HG03066 (cell line): ENCODE data around the gene DLGAP4.
"Not testable (repeated sequence)": the region's sequence is repeated elsewhere in the genome, so short reads cannot be mapped to it uniquely, and the experiment has no call there.

Experiments used
- ATAC-seq: cut with Tn5 transposase; IDR thresholded peaks from one replicate; pipeline ENCODE4 v1.9.1; 2021; ENCODE audit warnings: low read depth; ENCODE audit not compliant: unreplicated experiment

Gene DLGAP4

DNA sequence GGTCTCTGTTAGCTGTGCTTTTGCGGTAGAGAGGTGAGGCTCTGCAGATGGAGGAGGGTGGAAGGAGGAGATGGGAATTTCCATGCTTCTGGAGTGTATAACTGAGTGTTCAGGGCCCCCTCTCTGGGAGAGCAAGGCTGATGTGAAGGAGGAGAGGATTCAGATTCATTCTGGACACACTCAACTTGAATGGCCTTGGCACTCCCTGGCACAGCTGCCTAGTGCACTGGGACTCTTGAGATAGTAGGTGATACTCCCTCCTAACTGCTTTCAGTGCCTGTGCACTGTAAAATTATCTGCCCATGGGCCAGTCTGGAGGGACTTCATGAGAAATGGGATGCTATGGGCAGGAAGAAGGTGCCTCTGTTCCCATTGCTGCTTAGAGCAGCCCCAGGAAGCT is 180.9 kb downstream of the DLGAP4 start:
- no peak for ATAC-seq

DNA sequence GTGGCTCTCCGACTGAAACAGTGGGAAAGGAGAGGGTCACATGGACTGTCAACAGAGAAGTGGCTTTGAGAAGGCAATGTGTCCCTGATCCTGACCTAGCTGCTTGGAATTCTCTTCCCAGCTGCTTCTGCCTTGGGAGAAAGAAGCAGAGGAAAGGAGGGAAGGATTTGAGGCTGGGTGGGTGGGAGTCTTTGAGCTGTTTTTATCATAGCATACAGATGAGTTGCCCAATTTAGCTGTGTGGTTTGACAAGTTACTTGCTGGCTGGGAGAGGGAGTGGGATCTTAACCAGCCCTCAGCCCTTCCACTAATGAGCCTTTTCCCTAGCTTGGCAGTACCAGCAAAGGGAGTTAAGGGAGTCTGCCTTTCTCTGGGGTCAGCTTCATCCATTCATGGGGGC is 184.1 kb downstream of the DLGAP4 start:
- ATAC-seq: no peak

DNA sequence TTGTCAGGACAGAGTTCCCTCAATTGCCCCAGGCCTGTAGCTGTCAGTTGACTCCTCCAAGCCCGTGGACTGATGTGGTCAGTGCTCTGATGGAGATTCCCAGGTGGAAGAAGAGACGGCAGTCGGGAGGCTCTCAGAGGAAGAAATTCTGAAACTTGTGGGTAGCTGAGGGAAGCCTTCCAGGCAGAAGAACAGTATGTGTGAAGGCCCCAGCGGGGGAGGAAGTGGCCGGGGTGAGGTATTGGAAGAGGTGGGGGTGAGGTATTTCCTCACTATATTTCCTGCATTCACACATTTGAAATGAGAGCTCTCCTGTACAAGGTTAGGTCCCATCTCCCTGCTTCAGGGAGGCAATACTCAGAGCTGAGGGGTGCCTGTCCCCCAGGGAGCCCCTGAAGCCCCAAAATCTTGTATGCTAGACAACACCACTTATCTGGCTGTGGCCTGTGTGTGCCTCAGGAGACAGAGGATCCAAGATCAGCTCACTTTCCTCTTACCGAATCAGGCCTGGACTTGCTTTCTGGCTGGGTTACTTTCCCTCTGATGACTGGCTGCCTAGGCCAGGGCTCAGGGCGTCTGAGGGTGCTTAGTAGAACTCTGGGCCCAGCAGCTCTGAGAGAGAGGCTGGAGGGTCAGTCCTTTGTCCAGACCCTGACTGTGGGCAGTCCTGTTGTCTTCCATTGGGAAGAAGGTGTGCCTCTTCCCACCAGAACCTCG is 185.9 kb downstream of the DLGAP4 start:
- no peak for ATAC-seq

DNA sequence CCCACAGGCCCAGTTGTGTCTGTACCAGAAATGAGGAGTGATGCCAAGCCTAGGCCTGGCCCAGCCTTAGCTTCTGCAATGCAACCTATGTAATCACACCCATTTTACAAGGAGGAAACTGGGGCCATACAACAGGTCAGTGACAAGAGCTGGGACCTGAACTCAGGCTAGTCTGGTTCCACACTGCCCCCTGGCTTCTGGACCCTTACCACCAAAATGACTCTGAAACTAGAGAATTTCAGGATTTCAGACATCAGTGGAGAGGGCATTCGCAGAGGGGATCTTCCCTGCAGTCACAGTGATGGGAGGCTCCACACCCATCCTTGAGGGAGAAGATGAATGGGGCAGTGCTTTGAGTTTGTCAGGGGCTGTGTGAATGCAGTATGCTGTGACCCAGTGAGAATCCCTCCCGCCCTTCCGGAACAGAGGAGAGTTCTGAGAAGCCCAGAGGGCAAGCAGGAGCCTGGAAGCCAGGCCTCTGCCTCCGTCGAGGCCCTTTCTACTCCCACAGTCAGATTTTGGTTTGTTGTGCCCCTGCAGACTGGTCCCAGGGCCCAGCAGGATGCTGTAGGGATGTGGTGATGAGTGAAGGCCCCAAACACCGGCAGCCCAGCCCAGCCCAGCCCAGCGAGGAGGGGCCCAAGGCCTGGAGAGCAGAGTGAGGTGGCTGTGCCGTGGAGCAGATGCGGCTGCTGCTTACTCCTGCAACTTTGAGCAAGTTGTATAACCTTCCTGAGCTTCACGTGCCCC is 187.1 kb downstream of the DLGAP4 start:
- ATAC-seq: no peak

DNA sequence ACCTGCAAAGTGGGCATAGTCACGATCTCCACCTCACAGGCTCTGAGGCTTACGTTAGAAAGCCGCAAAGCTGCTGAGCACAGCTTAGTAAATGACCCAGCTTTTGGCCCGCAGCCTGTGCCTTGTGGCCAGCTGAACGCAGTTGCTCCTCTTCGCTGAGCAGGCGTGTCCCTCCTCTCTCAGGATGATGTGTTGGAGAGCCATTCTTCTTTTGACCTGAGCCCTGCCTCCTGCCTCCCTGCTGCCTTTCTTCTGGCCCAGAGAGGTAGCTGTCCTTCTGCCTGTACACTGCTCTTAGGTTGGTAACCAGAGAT is 187.6 kb downstream of the DLGAP4 start:
- no peak for ATAC-seq

DNA sequence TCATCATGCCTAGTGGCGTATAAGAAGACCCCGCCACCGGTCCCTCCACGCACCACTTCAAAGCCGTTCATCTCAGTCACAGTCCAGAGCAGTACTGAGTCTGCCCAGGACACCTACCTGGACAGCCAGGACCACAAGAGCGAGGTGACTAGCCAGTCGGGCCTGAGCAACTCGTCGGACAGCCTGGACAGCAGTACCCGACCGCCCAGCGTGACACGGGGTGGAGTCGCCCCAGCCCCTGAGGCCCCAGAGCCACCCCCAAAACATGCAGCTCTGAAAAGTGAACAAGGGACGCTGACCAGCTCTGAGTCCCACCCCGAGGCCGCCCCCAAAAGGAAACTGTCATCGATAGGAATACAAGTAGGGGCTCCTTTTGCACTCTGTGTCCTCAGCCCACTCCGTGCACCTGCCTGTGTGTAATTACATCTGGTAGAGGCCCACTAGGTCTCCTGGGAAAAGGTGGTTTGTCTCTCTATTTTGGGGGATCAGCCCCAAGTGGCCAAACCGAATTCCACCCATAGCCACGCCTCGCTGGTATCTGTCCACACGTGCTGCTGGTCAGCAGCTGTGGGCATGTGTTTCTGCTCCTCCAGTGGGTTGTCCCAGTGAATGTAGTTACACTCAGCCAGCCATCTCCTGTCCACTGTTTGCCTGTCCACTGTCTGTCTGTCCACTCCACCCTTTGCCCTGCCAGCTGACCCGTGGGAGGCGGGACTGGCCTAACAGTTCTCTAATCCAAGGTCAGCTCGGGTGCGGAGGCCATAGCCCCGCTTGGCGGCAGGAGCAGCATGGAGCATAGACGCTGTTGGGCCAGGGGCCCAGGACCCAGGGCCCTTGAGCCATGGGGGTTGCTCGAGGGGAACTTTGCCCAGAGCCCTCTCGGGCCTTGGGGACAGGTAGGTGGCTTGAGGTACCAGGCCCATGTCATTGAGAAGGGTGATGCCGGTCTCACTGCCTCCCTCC is 190.8 kb downstream of the DLGAP4 start:
- ATAC-seq: no peak

DNA sequence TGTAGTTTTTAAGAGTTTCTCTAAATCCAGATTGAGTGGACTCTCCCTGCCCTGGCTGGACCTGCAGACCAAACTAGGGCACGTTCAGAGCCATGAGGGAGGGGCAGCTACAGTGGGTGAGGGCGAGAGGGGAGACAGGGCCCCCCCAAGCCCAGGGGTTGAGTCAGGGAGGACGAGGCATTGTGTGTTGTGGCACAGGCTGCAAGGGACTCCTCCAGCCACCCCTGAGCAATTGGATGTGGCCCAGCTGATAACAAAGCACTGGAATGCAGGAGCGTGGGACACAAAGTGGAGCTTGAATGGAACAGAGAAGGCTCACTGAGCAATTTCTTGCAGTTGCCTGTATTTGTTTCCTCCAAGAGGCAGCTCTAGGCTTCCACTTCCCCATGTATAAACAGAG is 191.7 kb downstream of the DLGAP4 start:
- ATAC-seq: no peak

DNA sequence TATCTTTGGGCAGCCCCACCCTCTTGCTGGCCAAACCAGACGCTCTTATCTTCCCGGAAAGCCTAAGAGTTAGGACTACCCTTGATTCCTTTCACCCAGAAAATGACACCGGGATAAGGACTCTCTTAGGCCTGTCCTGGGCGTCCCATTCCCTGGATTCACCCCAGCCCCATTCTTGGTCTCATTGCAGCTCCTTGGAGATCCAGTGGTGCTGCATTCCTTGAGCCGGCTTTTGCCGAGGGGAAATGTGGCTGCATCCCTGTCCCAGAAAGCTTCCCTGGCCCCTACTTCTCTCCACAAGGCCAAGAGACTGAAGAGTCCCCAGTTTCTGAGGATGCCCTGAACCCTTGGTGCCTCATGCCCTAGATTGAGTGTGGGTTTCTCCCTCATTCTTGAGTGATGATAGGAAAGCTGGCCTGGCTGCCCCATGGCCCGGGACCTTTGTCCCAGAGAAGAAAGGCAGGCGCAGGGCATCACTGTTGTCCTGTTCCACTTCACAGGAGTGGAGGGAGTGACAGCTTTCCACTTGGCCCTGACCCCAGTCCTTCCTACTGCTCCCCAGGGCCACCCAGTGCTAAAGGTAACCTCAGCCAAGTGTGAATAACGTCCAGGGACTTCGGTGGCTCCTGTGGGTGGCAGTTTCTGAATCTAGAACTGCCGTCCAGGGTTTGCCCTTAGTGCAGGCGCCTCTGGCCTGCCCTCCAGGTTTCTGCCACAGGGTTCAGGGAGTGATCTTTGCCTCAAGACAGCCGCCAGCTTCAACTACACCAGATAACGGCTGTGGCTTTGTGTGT is 192.4 kb downstream of the DLGAP4 start:
- ATAC-seq: no peak

DNA sequence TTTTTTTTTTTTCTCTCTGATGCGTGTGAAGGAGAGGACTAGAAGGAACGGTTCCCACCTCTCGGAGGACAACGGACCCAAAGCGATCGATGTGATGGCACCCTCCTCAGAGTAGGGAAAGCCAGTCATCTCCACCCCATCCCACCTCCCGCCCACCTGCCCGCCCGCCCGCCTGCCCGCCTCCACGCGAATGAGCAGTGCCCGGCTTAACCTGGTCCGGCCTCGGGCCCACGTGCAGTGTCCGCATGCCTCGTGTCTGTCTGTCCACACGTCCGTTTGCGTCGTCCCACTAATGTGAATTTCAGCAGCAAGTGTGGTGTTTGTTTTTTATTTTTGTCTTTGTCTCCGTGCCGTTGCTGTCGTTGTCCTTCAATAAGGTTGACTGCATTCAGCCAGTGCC is 193.1 kb downstream of the DLGAP4 start:
- no peak for ATAC-seq

DNA sequence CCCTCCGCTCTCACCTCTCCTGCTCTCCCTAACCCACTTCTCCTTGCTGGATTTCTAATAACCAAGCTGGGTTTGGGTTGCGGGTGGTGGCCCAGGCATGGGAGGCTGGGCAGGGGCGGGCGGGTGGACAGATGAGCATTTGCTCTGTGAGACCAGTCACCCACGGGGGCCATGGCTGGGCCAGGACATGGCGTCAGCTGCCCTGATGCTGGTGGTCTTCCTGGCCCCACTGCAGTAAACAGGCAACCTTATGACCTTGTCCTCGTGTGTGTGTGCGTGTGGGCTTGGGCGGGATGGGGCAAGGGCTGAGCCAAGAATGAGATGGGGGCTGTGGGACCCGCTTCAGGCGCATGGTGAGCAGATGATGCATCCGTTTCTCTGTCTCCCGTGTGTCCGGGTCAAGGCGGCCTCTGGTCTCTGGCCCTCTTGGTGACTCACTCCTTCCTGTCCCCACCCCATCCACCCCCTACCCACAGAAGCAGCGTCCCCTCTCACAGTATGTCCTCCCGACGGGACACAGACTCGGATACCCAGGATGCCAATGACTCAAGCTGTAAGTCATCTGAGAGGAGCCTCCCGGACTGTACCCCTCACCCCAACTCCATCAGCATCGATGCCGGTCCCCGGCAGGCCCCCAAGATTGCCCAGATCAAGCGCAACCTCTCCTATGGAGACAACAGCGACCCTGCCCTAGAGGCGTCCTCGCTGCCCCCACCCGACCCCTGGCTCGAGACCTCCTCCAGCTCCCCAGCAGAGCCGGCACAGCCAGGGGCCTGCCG is 193.8 kb downstream of the DLGAP4 start:
- no peak for ATAC-seq

DNA sequence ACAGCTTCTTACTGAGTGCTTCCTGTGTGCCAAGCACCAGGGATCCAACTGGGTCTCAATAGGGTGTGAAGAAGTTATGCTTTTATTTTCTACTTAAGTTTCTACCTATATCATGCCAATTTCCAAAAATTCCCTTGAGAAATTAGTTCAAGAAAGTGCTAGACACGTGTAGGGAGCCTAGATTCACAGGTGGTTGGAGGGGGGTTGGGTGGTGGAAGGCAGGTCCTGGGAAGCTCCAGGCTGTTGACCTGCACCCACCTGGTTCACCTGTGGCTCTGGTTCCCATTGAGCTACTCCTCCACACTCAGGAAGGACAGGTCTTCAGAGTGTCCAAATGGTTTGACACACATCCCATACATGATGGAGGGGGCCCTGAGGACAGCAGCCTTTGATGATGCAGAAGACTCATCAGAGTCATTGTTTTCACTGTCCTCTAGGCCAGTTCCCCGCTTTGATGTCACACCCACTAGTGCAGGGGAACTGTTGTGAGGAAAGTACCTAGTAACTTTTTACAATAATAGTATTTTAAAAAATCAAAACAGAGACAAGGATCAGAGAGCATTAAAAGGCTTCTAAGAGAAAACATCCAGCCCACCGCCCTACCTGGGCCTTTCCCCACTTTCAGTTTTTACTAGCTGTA is 195.3 kb downstream of the DLGAP4 start:
- no peak for ATAC-seq

DNA sequence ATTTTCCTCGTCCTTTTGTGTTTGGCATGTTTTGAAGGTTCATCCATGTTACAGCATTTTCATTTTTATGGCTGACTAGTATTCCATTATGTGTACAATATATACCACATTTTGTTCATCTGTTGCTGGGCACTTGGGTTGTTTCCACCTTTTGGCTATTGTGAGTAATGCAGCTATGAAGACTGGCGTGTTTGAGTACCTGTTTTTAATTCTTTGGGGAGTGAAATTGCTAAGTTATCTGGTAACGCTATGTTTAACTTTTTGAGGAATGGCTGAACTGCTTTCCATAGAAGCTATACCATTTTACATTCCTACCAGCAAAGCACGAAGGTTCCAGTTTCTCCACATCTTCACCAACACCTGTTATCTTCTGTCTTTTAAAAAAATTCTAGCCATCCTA is 198.2 kb downstream of the DLGAP4 start:
- ATAC-seq: no peak

DNA sequence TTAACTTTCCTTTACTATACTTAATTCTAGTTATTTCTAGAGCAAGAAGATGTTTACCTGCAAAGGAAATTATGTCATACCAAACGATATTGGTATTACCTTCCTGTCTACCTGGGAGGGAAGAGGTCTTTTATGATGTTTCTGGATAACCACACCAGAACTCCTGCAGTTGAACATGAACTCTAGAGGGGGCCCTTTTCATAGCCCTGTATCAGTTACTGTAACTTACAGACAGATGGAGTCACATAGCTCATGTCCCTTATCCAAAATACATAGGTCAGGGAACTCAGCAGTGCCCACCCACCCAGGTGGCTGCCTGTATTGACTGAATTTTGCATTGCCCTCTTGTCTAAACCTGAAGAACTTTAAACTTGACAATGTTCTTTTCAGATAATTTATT is 200.1 kb downstream of the DLGAP4 start:
- ATAC-seq: no peak

DNA sequence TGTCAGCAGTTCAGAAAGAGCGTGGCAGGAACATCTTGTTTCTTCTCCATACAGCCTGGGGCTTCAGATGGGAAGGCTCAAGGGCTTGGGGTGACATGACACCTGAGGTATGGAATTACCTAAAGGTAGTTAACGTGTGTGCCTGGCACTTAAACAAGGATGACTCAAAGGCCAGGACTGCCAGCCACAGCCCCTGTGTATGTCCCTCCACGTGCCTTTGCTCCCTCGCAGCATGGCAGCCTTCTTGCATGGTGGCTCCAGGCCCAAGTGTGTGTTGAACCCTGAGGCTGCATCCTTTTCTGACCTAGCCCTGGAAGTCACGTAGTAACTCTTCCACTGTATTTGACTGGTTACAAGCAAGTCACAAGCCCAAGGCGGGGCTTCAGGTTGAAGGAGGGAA is 201.6 kb downstream of the DLGAP4 start:
- ATAC-seq: no peak

DNA sequence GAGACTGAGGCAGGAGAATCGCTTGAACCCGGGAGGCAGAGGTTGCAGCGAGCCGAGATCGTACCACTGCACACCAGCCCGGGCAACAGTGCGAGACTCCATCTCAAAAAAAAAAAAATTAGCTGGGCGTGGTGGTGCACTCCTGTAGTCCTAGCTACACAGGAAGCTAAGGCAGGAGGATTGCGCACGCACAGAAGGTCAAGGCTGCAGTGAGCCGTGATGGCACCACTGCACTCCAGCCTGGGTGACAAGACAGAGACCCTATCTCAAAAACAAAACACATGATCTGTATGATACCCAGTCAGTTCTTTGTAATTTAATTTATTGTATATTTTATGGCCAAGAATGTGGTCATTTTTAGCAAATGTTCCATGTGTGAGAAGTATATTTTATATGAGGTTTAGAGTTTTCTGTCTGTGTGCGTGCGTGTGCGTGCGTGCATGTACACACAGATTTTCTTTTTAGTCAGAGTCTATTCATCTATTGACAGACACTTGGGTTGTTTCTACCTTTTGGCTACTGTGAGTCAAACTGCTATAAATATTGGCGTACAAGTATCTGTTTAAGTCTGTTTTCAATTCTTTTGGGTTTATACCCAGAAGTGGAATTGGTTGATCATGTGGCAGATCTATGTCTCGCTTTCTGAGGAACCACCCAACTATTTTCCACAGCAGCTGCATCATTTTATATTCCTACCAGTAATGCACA is 213.0 kb downstream of the DLGAP4 start:
- no peak for ATAC-seq

DNA sequence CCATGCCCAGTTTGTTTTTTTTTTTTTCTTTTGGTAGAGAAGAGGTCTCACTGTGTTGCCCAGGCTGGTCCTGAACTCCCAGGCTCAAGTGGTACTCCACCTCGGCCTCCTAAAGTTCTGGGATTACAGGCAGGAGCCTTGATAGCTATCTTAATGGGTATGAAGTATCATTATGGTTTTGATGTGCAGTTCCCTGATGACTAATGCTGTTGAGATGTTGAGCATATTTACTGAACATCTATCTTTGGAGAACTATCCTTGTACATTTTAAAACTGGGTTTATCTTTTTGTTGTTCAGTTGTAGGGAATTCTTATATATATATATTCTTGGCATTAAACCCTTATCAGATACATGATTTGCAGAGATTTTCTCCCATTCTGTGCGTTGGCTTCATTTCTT is 213.8 kb downstream of the DLGAP4 start:
- no peak for ATAC-seq

DNA sequence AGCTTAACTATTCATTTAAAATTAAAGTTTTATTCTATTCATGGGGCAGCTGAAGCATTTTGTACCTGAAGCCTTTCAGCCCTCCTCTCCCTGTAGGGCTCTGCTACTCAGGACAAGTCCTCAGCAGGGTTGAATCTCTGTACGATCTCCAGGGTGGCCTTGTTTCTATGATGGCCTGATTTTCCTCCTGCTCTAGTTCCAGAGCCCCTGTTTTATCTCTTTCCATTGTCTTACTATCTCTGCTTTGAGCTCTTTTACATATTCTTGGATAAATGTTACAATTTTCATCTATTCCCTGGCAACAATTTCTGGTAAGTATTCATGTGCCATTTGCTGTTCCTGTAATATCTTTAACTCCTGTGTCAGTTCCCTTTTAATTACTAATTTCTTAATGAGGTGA is 215.4 kb downstream of the DLGAP4 start:
- no peak for ATAC-seq

DNA sequence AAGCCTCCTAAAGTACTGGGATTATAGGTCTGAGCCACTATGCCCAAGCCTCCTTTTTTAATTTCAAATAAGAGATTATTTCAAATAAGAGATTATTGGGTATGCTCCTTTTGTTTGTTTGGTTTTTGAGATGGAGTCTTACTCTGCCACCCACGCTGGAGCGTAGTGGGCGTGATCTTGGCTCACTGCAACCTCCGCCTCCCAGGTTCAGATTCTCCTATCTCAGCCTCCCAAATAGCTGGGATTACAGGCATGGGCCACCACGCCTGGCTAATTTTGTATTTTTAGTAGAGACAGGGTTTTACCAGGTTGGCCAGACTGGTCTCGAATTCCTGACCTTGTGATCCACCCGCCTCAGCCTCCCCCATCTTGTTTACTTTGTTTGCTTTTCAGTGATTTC is 216.3 kb downstream of the DLGAP4 start:
- not testable (repeated sequence) for ATAC-seq

DNA sequence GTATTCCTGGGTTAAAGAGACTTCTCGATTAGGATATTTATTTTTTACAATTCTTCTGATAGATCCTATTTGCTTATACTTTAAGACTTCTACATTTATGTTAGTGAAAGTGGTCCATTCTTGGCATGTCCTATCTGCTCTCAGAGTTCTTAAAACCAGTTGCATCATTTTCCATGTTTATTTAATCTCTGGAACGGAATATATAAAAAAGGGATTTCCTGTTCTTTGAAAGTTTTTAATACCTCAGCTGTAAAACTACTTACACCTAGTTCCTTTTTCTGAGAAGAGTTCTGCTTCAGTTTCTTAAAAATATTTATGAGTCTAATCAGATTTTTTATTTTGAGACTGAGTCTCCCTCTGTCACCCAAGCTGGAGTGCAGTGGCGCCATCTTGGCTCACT is 217.2 kb downstream of the DLGAP4 start:
- no peak for ATAC-seq
